Vagina (tissue), 2 donors: Measurements from ENCODE around the gene NRXN2.

Source experiments
- CTCF ChIP-seq, 3 experiments: fragments of 450-650 bp in 2 of 3; fragments of 200-600 bp in 1 of 3; sonication (generic) in 1 of 3; IDR thresholded peaks; one replicate each; pipeline ENCODE4 v1.5.1; 2017 to 2019; ENCODE audit warnings: antibody characterized with exemption in 3 of 3, mild to moderate bottlenecking in 2 of 3, moderate library complexity in 2 of 3
- POLR2A ChIP-seq, 2 donors: fragments of 450-650 bp; IDR thresholded peaks; one replicate each; pipeline ENCODE4 v1.6.1; 2017; ENCODE audit warnings: antibody characterized with exemption in 2 of 2, mild to moderate bottlenecking in 2 of 2, moderate library complexity in 2 of 2
- POLR2AphosphoS5 ChIP-seq, 2 donors: sonication (generic); formaldehyde crosslinking; IDR thresholded peaks; one replicate each; pipeline ENCODE4 v1.9.0; 2017; ENCODE audit warnings: antibody characterized with exemption in 2 of 2, mild to moderate bottlenecking in 2 of 2, low read depth in 1 of 2; ENCODE audit not compliant: insufficient read depth in 1 of 2

GRCh38 chr11:64656862-64657261, 66.1 kb downstream of the NRXN2 start:
- no peak for TF ChIP-seq CTCF (IDR thresholded peaks at IDR 0.05)
- TF ChIP-seq POLR2A (IDR thresholded peaks at IDR 0.05): no peak
- no peak for TF ChIP-seq POLR2AphosphoS5 (IDR thresholded peaks at IDR 0.05; ENCODE audit: insufficient read depth in 1 of 2, low read depth in 1 of 2)
